SK-N-SH treated with all-trans-retinoic acid at 6 μM for 48 hours (cell line): ENCODE measurements around the gene TEX13C.
"Not testable (repeated sequence)": the region's sequence is repeated elsewhere in the genome, so short reads cannot be mapped to it uniquely, and the experiment has no call there.

Experiments used
- ATAC-seq: fragments of 200-7000 bp; cut with Tn5 transposase; 3 replicates; pipeline ENCODE4 v1.9.1; 2020; ENCODE audit warnings: mild to moderate bottlenecking, moderate library complexity
- ARNTL ChIP-seq: fragments of 450-650 bp; formaldehyde crosslinking; IDR thresholded peaks from 2 replicates; pipeline ENCODE4 v1.5.0; 2020; ENCODE audit warnings: low read depth, mild to moderate bottlenecking, moderate library complexity, borderline replicate concordance
- BACH2 ChIP-seq: fragments of 250-450 bp; sonication (Bioruptor Pico); IDR thresholded peaks from 2 replicates; pipeline ENCODE4 v1.9.0; 2021; ENCODE audit warnings: mild to moderate bottlenecking, borderline replicate concordance
- CREB5 ChIP-seq: fragments of 250-450 bp; sonication (Bioruptor Pico); IDR thresholded peaks from 2 replicates; pipeline ENCODE4 v1.5.1; 2020; ENCODE audit warnings: low read depth, mild to moderate bottlenecking, moderate library complexity
- CSDC2 ChIP-seq: fragments of 250-450 bp; sonication (Bioruptor Pico); IDR thresholded peaks from 2 replicates; pipeline ENCODE4 v1.5.0; 2020; ENCODE audit warnings: mild to moderate bottlenecking, moderate library complexity
- ESRRG ChIP-seq: fragments of 250-450 bp; sonication (Bioruptor Pico); IDR thresholded peaks from 2 replicates; pipeline ENCODE4 v1.6.1; 2021; ENCODE audit warnings: mild to moderate bottlenecking
- GLIS3 ChIP-seq: fragments of 250-450 bp; sonication (Bioruptor Pico); IDR thresholded peaks from 2 replicates; pipeline ENCODE4 v1.5.0; 2020; ENCODE audit warnings: mild to moderate bottlenecking, moderate library complexity
- ISL1 ChIP-seq: fragments of 250-450 bp; sonication (Bioruptor Pico); IDR thresholded peaks from 2 replicates; pipeline ENCODE4 v2.1.2; 2022; ENCODE audit warnings: mild to moderate bottlenecking, moderate library complexity
- OSR1 ChIP-seq: fragments of 250-450 bp; sonication (Bioruptor Pico); IDR thresholded peaks from 2 replicates; pipeline ENCODE4 v1.8.0; 2022; ENCODE audit warnings: moderate library complexity, mild to moderate bottlenecking, inconsistent platforms
- PPARA ChIP-seq: fragments of 250-450 bp; sonication (Bioruptor Pico); IDR thresholded peaks from 2 replicates; pipeline ENCODE4 v1.5.0; 2020; ENCODE audit warnings: mild to moderate bottlenecking, borderline replicate concordance
- RARB ChIP-seq: fragments of 250-450 bp; sonication (Bioruptor Pico); IDR thresholded peaks from 2 replicates; pipeline ENCODE4 v1.8.0; 2021; ENCODE audit warnings: mild to moderate bottlenecking, moderate library complexity
- SNAI2 ChIP-seq: fragments of 250-450 bp; sonication (Bioruptor Pico); IDR thresholded peaks from 2 replicates; pipeline ENCODE4 v1.5.0; 2020; ENCODE audit warnings: mild to moderate bottlenecking, moderate library complexity
- TCF4 ChIP-seq: fragments of 250-450 bp; sonication (Bioruptor Pico); IDR thresholded peaks from 2 replicates; pipeline ENCODE4 v1.8.0; 2021; ENCODE audit warnings: mild to moderate bottlenecking, moderate library complexity, borderline replicate concordance
- TOX ChIP-seq: fragments of 250-450 bp; sonication (Bioruptor Pico); IDR thresholded peaks from 2 replicates; pipeline ENCODE4 v1.8.0; 2021; ENCODE audit warnings: mild to moderate bottlenecking, moderate library complexity, borderline replicate concordance
- ZC3H10 ChIP-seq: fragments of 250-450 bp; sonication (Bioruptor Pico); IDR thresholded peaks from 2 replicates; pipeline ENCODE4 v1.5.1; 2021; ENCODE audit warnings: mild to moderate bottlenecking, moderate library complexity
- ZFP3 ChIP-seq: fragments of 250-450 bp; sonication (Bioruptor Pico); IDR thresholded peaks from 2 replicates; pipeline ENCODE4 v1.5.0; 2020; ENCODE audit warnings: mild to moderate bottlenecking, moderate library complexity
- ZFP30 ChIP-seq: fragments of 450-650 bp; formaldehyde crosslinking; IDR thresholded peaks from 2 replicates; pipeline ENCODE4 v1.5.0; 2022; ENCODE audit warnings: mild to moderate bottlenecking, moderate library complexity
- ZNF565 ChIP-seq: fragments of 450-650 bp; formaldehyde crosslinking; conservative IDR thresholded peaks from 2 replicates; pipeline ENCODE4 v1.5.0; 2020; ENCODE audit warnings: low read depth, mild to moderate bottlenecking, moderate library complexity
- ZNF70 ChIP-seq: fragments of 450-650 bp; formaldehyde crosslinking; IDR thresholded peaks from 2 replicates; pipeline ENCODE4 v1.5.0; 2020; ENCODE audit warnings: mild to moderate bottlenecking, moderate library complexity
- ZNF8 ChIP-seq: fragments of 450-650 bp; formaldehyde crosslinking; IDR thresholded peaks from 2 replicates; pipeline ENCODE4 v1.5.0; 2020; ENCODE audit warnings: mild to moderate bottlenecking, moderate library complexity
- TF ChIP-seq, protein P1 (sequence below): fragments of 250-450 bp; sonication (Bioruptor Pico); IDR thresholded peaks from 2 replicates; pipeline ENCODE4 v1.8.0; 2021; ENCODE audit warnings: low read depth, mild to moderate bottlenecking, moderate library complexity, borderline replicate concordance
- TF ChIP-seq, protein P2 (sequence below): fragments of 250-450 bp; sonication (Bioruptor Pico); IDR thresholded peaks from 2 replicates; pipeline ENCODE4 v1.5.0; 2020; ENCODE audit warnings: mild to moderate bottlenecking, moderate library complexity
- TF ChIP-seq, protein P3 (sequence below): fragments of 250-450 bp; sonication (Bioruptor Pico); IDR thresholded peaks from 2 replicates; pipeline ENCODE4 v1.8.0; 2020; ENCODE audit warnings: mild to moderate bottlenecking, moderate library complexity, borderline replicate concordance
- TF ChIP-seq, protein P4 (sequence below): fragments of 250-450 bp; sonication (Bioruptor Pico); IDR thresholded peaks from 2 replicates; pipeline ENCODE4 v1.5.1; 2021; ENCODE audit warnings: mild to moderate bottlenecking, moderate library complexity

Gene TEX13C

GRCh38 chrX:125308653-125309052 is 11.0 kb upstream of the TEX13C start (continued):
- TF ChIP-seq ESRRG = no peak
- no peak for TF ChIP-seq ZNF8 (CRISPR knock-in tag)
- no peak for TF ChIP-seq TCF4 (CRISPR knock-in tag)
- TF ChIP-seq OSR1 = no peak
- TF ChIP-seq ZFP30 (CRISPR knock-in tag) = no peak
- TF ChIP-seq, protein P1, sequence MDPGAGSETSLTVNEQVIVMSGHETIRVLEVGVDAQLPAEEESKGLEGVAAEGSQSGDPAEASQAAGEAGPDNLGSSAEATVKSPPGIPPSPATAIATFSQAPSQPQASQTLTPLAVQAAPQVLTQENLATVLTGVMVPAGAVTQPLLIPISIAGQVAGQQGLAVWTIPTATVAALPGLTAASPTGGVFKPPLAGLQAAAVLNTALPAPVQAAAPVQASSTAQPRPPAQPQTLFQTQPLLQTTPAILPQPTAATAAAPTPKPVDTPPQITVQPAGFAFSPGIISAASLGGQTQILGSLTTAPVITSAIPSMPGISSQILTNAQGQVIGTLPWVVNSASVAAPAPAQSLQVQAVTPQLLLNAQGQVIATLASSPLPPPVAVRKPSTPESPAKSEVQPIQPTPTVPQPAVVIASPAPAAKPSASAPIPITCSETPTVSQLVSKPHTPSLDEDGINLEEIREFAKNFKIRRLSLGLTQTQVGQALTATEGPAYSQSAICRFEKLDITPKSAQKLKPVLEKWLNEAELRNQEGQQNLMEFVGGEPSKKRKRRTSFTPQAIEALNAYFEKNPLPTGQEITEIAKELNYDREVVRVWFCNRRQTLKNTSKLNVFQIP = no peak
- no peak for TF ChIP-seq ZNF70 (CRISPR knock-in tag)

- ATAC-seq = not testable (repeated sequence)
Measured at GRCh38 chrX:125319166-125319565, 505 bp upstream of the TEX13C start.

- no peak for ATAC-seq
- TF ChIP-seq ZC3H10 (CRISPR knock-in tag) (no peak), ZNF70 (CRISPR knock-in tag) (no peak), ISL1 (CRISPR knock-in tag) (no peak), CSDC2 (CRISPR knock-in tag) (no peak), RARB (CRISPR knock-in tag) (no peak), PPARA (CRISPR knock-in tag) (no peak), ZNF565 (CRISPR knock-in tag) (no peak), ZNF8 (CRISPR knock-in tag) (no peak), OSR1 (no peak), BACH2 (no peak), ZFP3 (no peak), ESRRG (no peak), CREB5 (no peak)
- TF ChIP-seq, protein P2, sequence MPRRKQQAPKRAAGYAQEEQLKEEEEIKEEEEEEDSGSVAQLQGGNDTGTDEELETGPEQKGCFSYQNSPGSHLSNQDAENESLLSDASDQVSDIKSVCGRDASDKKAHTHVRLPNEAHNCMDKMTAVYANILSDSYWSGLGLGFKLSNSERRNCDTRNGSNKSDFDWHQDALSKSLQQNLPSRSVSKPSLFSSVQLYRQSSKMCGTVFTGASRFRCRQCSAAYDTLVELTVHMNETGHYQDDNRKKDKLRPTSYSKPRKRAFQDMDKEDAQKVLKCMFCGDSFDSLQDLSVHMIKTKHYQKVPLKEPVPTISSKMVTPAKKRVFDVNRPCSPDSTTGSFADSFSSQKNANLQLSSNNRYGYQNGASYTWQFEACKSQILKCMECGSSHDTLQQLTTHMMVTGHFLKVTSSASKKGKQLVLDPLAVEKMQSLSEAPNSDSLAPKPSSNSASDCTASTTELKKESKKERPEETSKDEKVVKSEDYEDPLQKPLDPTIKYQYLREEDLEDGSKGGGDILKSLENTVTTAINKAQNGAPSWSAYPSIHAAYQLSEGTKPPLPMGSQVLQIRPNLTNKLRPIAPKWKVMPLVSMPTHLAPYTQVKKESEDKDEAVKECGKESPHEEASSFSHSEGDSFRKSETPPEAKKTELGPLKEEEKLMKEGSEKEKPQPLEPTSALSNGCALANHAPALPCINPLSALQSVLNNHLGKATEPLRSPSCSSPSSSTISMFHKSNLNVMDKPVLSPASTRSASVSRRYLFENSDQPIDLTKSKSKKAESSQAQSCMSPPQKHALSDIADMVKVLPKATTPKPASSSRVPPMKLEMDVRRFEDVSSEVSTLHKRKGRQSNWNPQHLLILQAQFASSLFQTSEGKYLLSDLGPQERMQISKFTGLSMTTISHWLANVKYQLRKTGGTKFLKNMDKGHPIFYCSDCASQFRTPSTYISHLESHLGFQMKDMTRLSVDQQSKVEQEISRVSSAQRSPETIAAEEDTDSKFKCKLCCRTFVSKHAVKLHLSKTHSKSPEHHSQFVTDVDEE (CRISPR knock-in tag) = no peak
- TF ChIP-seq, protein P3, sequence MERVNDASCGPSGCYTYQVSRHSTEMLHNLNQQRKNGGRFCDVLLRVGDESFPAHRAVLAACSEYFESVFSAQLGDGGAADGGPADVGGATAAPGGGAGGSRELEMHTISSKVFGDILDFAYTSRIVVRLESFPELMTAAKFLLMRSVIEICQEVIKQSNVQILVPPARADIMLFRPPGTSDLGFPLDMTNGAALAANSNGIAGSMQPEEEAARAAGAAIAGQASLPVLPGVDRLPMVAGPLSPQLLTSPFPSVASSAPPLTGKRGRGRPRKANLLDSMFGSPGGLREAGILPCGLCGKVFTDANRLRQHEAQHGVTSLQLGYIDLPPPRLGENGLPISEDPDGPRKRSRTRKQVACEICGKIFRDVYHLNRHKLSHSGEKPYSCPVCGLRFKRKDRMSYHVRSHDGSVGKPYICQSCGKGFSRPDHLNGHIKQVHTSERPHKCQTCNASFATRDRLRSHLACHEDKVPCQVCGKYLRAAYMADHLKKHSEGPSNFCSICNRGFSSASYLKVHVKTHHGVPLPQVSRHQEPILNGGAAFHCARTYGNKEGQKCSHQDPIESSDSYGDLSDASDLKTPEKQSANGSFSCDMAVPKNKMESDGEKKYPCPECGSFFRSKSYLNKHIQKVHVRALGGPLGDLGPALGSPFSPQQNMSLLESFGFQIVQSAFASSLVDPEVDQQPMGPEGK (CRISPR knock-in tag) = no peak
- TF ChIP-seq, protein P4, sequence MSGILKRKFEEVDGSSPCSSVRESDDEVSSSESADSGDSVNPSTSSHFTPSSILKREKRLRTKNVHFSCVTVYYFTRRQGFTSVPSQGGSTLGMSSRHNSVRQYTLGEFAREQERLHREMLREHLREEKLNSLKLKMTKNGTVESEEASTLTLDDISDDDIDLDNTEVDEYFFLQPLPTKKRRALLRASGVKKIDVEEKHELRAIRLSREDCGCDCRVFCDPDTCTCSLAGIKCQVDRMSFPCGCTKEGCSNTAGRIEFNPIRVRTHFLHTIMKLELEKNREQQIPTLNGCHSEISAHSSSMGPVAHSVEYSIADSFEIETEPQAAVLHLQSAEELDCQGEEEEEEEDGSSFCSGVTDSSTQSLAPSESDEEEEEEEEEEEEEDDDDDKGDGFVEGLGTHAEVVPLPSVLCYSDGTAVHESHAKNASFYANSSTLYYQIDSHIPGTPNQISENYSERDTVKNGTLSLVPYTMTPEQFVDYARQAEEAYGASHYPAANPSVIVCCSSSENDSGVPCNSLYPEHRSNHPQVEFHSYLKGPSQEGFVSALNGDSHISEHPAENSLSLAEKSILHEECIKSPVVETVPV = no peak
- TF ChIP-seq, all 23 proteins: peak for 0
Measured at GRCh38 chrX:125322431-125322830, 2.8 kb downstream of the TEX13C start.

DNA sequence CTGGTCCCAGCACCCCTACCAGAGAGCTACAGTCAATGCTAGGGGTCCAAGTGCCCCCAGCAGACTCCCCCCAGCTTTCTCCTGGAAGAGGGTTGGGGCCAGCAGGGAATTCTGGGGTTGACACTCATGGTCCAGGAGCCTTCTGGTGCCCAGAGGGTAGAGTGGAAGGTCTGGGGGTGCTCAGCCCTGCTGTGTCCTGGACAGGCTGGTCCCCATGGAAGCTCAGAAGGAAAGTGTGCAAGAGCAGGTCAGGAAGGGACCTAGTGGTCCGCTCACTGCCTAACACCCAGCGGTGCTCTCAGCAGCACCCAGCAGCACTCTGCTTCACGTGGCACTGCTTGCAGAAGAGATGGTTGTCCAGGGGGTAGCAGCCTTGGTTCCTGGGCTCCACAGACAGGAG is 6.9 kb downstream of the TEX13C start:
- ATAC-seq = no peak
- TF ChIP-seq BACH2 (no peak), ZC3H10 (CRISPR knock-in tag) (no peak), TOX (CRISPR knock-in tag) (no peak), ZFP30 (CRISPR knock-in tag) (no peak), ZNF565 (CRISPR knock-in tag) (no peak), PPARA (CRISPR knock-in tag) (no peak), SNAI2 (no peak), CREB5 (no peak), ARNTL (CRISPR knock-in tag) (no peak), CSDC2 (CRISPR knock-in tag) (no peak), ZNF70 (CRISPR knock-in tag) (no peak), OSR1 (no peak), GLIS3 (CRISPR knock-in tag) (no peak), ESRRG (no peak), ZNF8 (CRISPR knock-in tag) (no peak), RARB (CRISPR knock-in tag) (no peak)
- TF ChIP-seq, protein P1 = no peak
- TF ChIP-seq, protein P4 = no peak
